IPS DF 4.7 (cell line): ENCODE results near the gene OSMR.

ENCODE experiments used
- DNase-seq: peaks from one replicate; pipeline ENCODE4 v3.0.0-alpha.2; 2013; ENCODE audit warnings: low spot score; ENCODE audit errors: extremely low read depth

Gene OSMR

GRCh38 chr5:38925154-38925925 lies 79.5 kb downstream of the OSMR start:
- DNase-seq: no peak

- no peak for DNase-seq
Measured at GRCh38 chr5:38926121-38926520, 80.3 kb downstream of the OSMR start.

DNA sequence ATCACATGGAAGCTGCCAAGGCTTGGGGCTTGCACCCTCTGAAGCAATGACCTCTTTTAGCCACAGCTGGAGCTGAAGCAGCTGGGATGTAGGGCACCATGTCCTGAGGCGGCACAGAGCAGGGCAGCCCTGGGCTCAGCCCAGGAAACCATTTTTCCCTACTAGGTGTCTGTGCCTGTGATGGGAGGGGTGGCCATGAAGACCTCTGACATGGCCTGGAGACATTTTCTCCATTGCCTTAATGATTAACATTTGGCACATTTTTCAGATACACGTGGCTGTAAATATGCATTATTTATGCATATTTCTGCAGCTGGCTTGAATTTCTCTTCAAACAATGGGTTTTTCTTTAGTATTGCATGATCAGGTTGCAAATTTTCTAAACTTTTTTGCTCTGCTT lies 81.7 kb downstream of the OSMR start:
- no peak for DNase-seq

GRCh38 chr5:38929838-38930237 lies 84.0 kb downstream of the OSMR start:
- no peak for DNase-seq

DNA sequence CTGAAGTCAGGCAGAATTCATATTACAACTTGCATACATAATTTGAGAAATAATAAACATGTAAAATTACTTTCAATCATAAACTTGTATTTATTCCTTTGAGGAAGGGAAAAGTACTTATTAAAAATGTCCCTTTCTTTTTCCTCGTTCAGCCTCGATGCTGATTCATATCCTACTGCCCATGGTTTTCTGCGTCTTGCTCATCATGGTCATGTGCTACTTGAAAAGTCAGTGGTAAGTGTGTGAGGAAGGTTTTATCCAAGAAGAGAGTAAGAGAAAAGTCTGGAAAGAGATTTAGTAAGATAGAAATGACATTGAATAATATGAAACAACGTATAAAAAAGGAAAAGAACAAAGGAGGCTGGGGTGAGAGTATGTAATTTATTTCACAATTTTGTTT lies 85.9 kb downstream of the OSMR start:
- DNase-seq: no peak

DNA sequence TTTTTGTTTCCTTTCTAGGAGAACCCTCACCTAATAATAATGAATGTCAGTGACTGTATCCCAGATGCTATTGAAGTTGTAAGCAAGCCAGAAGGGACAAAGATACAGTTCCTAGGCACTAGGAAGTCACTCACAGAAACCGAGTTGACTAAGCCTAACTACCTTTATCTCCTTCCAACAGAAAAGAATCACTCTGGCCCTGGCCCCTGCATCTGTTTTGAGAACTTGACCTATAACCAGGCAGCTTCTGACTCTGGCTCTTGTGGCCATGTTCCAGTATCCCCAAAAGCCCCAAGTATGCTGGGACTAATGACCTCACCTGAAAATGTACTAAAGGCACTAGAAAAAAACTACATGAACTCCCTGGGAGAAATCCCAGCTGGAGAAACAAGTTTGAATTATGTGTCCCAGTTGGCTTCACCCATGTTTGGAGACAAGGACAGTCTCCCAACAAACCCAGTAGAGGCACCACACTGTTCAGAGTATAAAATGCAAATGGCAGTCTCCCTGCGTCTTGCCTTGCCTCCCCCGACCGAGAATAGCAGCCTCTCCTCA lies 87.1 kb downstream of the OSMR start:
- no peak for DNase-seq

DNA sequence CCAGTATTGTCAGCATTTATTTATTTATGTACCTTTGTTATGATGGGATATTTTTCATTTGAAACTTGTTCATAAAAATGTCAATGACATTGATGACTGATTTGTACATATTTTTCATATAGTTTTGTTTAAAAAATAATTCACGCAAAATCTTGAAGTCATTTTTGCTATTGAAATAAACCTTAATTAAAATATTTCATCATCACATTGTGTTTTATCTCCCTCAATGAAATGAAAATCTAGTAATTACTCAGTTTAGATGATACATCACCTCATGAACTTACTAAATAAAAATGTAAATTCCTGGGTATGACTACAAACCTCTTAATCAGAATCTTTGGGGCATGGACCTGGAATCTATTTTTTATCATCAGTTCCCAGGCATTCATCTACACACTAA lies 89.6 kb downstream of the OSMR start:
- DNase-seq: no peak

- no peak for DNase-seq
Measured at GRCh38 chr5:38936269-38936668, 90.5 kb downstream of the OSMR start.

GRCh38 chr5:38938424-38938823 lies 92.6 kb downstream of the OSMR start:
- DNase-seq: no peak

GRCh38 chr5:38938973-38939372 lies 93.2 kb downstream of the OSMR start:
- DNase-seq: no peak

DNA sequence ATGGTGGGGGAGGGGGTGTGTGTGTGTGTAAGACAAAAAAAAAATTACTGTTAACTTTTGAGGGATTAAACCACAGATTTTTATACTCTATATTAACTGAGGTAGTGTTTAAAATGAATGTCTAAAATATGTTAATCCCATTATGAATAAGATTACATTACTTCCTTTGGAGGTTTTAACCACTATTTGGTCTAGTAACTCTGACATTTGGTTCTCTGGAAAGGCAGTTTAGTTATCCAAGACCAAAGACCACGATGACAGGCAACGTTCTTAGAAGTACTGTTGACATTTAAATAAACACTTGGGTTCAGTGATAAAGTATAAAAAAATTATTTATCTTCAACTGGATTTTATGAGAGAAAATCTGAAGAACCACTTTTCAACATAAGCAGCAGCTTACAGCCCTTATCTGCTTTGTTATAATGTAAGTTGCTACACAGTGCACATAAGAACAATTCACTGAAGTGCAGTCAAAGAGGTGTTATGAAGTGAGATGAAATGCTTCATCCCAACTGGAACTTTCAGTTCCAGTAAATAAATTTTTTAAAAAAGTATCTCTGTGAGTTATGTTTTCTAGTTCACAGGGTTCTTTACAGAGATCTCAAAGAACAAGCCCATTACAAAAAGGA lies 94.5 kb downstream of the OSMR start:
- DNase-seq: no peak

- no peak for DNase-seq
Measured at GRCh38 chr5:38941912-38942311, 96.1 kb downstream of the OSMR start.

GRCh38 chr5:38944282-38944681 lies 98.5 kb downstream of the OSMR start:
- DNase-seq: no peak

GRCh38 chr5:38948501-38948900 lies 102.7 kb downstream of the OSMR start:
- DNase-seq: no peak

DNA sequence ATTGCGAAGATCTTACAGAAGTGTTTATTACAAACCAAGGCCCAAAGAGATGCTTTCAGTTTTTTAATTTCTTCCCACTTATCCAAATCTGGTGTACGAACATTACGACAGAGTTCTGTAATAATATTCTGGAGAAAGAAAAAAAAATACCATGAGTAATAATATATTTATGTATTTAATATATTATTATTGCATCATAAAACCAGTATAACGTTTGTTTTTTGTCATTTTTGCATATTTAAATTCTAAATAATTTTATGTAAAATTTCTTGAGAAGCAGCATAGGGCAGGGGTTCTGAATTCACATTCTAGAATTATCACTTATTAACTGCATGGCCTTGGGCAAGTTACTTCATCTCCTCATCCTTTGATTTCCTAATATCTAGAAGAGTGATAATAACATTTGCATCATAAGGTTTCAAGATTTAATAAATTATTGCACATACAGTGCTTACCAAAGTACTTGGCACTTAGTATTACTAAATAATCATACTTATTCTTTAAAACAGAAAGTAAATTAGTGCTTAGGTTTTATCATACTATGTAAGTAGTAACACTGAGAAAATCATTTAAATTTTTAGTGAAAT lies 107.7 kb downstream of the OSMR start:
- DNase-seq: no peak

DNA sequence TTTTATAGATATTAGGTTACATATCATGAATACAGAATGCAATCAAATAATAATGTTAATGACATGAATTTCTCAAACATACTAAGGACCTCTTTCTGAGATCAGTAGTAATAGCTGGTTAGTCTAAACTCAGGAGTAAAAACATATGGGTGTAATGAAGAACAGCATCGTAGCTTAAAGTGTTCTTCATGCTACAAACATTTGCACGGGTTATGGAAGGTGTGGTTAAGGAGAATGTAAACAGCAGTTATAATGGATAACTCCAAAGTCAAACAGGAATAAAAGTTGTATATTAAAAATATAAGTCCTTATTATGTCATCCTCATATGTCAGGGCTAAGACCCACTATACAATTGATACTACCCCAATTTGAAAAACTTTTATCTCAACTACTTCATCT lies 115.9 kb downstream of the OSMR start:
- DNase-seq: no peak

DNA sequence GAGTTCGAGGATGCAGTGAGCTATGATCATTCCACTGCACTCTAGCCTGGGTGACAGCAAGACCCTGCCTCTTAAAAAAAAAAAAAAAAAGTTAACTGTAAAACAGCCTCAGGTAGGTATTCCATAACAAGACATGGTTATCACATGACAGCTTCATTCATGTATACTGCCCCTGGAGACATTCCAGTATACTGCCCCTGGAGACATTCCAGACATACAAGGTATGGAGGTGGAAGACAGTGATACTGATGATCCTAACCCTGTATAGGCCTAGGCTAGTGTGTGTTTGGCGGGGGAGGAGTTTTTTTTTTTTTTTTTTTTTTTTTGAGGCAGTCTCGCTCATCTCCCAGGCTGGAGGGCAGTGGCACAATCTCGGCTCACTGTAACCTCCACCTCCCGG lies 122.9 kb downstream of the OSMR start:
- DNase-seq: peak; percentile 0

DNA sequence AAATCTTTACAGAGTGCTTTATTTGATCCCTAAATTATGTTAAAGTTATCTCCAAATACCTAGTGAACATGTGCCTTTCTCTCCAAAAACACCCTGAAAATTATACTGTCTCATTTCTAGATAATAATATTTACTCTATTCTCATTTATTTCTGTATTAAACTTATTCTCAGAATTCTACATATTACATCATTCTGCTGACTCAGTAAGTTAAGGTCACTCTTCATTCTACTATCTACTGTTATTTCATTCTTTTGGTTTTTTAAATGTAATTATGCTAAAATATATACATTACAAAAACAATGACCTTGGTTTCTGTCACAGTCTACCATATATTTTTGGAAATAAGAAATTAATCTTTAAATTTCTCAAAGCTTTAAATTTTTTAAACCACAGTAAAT lies 132.2 kb downstream of the OSMR start:
- no peak for DNase-seq

DNA sequence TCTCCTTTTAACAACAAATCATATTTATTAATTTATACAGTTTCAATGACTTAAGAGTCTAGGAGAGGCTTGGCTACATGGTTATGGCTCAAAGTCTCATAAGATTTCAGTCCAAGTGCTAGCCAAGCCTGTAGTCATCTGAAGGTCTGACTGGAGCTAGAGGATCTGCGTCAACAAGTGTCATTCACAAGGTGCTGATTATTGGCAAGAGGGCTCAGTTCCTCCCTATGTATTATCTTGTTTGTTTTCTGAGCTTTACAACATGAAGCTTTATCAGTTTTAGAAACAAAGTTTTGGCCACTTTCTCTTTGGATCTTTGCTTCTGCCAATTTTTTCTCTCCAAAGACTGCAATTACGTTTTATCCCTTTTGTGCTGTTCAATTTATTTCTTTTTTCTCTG lies 133.7 kb downstream of the OSMR start:
- no peak for DNase-seq
